Ishikawa (cell line): ENCODE measurements around the gene SYNPO.

Experiments
- CREB1 ChIP-seq: IDR thresholded peaks from 2 replicates; pipeline ENCODE4 v1.6.1; 2012; ENCODE audit warnings: low read depth
- EGR1 ChIP-seq: IDR thresholded peaks from 2 replicates; pipeline ENCODE4 v1.6.1; 2012
- EP300 ChIP-seq: IDR thresholded peaks from 2 replicates; pipeline ENCODE4 v1.6.1; 2012; ENCODE audit warnings: borderline replicate concordance
- FOXM1 ChIP-seq: IDR thresholded peaks from 2 replicates; pipeline ENCODE4 v1.6.1; 2012; ENCODE audit warnings: low read depth, borderline replicate concordance
- NFIC ChIP-seq: IDR thresholded peaks from 2 replicates; pipeline ENCODE4 v1.6.1; 2012
- TAF1 ChIP-seq: IDR thresholded peaks from 2 replicates; pipeline ENCODE4 v1.6.1; 2012; ENCODE audit warnings: low read depth, mild to moderate bottlenecking
- TCF12 ChIP-seq: IDR thresholded peaks from 2 replicates; pipeline ENCODE4 v1.6.1; 2012; ENCODE audit warnings: low read depth
- TF ChIP-seq, protein P1 (sequence below): IDR thresholded peaks from 2 replicates; pipeline ENCODE4 v1.6.1; 2012; ENCODE audit warnings: low read depth, mild to moderate bottlenecking

DNA sequence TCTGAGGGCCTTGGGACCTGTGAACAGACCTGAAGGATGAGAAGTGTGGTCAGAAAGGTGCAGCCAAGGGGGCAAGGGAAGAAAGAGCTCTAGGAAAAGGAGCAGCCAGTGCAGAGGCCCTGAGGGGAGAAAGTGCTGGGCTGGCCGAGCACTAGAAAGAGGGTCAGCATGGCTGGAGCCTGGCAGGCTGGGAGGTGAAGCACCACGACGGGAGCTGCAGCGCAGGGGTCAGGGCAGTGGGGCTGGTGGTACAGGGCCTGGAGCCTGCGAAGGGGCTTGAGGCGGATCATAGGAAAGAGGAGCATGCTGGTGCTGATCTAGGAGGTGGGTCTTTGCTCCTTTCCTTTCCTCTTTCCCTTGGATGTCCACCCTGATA, 9.1 kb upstream of the SYNPO start:
- TF ChIP-seq NFIC (no peak), CREB1 (no peak), FOXM1 (no peak), EGR1 (no peak), TCF12 (no peak), EP300 (no peak), TAF1 (no peak)
- TF ChIP-seq, protein P1, sequence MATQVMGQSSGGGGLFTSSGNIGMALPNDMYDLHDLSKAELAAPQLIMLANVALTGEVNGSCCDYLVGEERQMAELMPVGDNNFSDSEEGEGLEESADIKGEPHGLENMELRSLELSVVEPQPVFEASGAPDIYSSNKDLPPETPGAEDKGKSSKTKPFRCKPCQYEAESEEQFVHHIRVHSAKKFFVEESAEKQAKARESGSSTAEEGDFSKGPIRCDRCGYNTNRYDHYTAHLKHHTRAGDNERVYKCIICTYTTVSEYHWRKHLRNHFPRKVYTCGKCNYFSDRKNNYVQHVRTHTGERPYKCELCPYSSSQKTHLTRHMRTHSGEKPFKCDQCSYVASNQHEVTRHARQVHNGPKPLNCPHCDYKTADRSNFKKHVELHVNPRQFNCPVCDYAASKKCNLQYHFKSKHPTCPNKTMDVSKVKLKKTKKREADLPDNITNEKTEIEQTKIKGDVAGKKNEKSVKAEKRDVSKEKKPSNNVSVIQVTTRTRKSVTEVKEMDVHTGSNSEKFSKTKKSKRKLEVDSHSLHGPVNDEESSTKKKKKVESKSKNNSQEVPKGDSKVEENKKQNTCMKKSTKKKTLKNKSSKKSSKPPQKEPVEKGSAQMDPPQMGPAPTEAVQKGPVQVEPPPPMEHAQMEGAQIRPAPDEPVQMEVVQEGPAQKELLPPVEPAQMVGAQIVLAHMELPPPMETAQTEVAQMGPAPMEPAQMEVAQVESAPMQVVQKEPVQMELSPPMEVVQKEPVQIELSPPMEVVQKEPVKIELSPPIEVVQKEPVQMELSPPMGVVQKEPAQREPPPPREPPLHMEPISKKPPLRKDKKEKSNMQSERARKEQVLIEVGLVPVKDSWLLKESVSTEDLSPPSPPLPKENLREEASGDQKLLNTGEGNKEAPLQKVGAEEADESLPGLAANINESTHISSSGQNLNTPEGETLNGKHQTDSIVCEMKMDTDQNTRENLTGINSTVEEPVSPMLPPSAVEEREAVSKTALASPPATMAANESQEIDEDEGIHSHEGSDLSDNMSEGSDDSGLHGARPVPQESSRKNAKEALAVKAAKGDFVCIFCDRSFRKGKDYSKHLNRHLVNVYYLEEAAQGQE = no peak
